Measurements from ENCODE around the gene ATP8A2. TPM values are rescaled to one million over a fixed set of nuclear protein-coding genes. Genes with fewer than 3 reads are reported as not detected.

Gene ATP8A2
- total and polyA plus RNA-seq, 12 donors: under 0.01 to 0.18 (median 0.10) TPM; not detected in 3

DNA sequence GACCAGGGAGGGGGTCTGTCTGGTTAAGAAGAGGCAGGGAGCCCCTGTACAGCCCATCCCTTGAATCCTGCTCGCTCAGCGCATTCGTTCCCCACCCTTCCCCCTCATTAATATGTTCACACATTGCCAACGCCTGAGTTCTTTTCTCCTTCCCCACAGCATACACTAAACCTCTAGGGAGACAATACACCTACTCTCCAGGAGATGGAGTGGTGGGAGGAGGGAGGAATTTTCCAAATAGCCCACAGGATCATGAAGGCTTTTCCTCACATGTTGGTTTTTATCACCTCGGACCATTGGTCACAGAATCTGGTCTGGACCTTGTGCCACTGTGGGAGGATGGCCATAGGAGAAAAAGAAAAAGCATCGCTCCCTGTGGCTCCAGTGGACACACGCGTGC is 385.1 kb downstream of the ATP8A2 start:
- DNase-seq: no peak
- WGBS, 2 donors: 86 to 87% methylated on average over 8 of the region's 8 CpGs
- TF ChIP-seq, protein P1, sequence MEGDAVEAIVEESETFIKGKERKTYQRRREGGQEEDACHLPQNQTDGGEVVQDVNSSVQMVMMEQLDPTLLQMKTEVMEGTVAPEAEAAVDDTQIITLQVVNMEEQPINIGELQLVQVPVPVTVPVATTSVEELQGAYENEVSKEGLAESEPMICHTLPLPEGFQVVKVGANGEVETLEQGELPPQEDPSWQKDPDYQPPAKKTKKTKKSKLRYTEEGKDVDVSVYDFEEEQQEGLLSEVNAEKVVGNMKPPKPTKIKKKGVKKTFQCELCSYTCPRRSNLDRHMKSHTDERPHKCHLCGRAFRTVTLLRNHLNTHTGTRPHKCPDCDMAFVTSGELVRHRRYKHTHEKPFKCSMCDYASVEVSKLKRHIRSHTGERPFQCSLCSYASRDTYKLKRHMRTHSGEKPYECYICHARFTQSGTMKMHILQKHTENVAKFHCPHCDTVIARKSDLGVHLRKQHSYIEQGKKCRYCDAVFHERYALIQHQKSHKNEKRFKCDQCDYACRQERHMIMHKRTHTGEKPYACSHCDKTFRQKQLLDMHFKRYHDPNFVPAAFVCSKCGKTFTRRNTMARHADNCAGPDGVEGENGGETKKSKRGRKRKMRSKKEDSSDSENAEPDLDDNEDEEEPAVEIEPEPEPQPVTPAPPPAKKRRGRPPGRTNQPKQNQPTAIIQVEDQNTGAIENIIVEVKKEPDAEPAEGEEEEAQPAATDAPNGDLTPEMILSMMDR (IDR thresholded peaks at IDR 0.05): no peak
- intact Hi-C loops (cut with DNase I): no loop called here
- no peaks in the 10 kb centered on the region for H3K36me3 ChIP-seq
- H3K4me1 ChIP-seq: peaks cover 0 to 19% (median 11%) of the 10 kb centered on the region in 9 donors
- H3K27me3 ChIP-seq: peaks cover 0 to 12% (median 3%) of the 10 kb centered on the region in 7 donors
- no peak overlapping the region for H3K27ac ChIP-seq
- no peak overlapping the region for H3K4me3 ChIP-seq
- H3K9me3 ChIP-seq: no peaks in the 10 kb centered on the region
- ATAC-seq: no peak

- Histone ChIP-seq H3K36me3 (no peaks in the 10 kb centered on the region), H3K4me3 (no peak overlapping the region), H3K27ac (no peak overlapping the region), H3K4me1 (no peaks in the 10 kb centered on the region), H3K9me3 (no peaks in the 10 kb centered on the region), H3K27me3 (peaks cover 0 to 12% (median 3%) of the 10 kb centered on the region in 7 donors)
- TF ChIP-seq, protein P1 (IDR thresholded peaks at IDR 0.05): no peak
- no peak for ATAC-seq
- intact Hi-C loops (cut with DNase I): no loop called here
- no peak for DNase-seq
- WGBS, 2 donors: 74 to 80% methylated on average over 3 of the region's 3 CpGs
These were observed 389.3 kb downstream of the ATP8A2 start for GRCh38 chr13:25761041-25761440.

DNA sequence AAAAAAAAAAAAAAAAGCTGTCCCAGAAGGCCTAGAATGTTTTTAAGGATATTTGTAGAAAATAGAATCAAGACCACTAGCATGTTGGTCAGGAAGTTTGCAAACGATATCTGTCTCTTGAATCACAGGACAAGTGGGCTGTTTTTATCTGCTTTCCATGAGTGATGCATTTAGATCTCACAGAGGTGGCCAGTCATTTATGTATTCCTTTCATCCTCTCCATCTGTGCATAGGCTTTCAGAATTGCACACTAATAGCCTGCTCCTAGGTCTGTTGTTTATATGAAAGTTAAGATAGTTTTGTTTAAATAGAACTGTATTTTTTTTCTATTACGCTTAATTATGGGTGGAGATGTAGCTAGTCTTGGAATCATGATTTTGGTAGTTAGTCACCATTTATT is 390.5 kb downstream of the ATP8A2 start:
- Histone ChIP-seq H3K27ac (no peak overlapping the region), H3K27me3 (peaks cover 0 to 12% (median 0%) of the 10 kb centered on the region in 7 donors), H3K36me3 (no peaks in the 10 kb centered on the region), H3K4me3 (no peak overlapping the region), H3K4me1 (no peaks in the 10 kb centered on the region), H3K9me3 (no peaks in the 10 kb centered on the region)
- TF ChIP-seq, protein P1 (IDR thresholded peaks at IDR 0.05): no peak
- WGBS, 2 donors: 62 to 67% methylated on average over 2 of the region's 2 CpGs
- intact Hi-C loops (cut with DNase I): no loop called here
- ATAC-seq (no peak), DNase-seq (no peak)

DNA sequence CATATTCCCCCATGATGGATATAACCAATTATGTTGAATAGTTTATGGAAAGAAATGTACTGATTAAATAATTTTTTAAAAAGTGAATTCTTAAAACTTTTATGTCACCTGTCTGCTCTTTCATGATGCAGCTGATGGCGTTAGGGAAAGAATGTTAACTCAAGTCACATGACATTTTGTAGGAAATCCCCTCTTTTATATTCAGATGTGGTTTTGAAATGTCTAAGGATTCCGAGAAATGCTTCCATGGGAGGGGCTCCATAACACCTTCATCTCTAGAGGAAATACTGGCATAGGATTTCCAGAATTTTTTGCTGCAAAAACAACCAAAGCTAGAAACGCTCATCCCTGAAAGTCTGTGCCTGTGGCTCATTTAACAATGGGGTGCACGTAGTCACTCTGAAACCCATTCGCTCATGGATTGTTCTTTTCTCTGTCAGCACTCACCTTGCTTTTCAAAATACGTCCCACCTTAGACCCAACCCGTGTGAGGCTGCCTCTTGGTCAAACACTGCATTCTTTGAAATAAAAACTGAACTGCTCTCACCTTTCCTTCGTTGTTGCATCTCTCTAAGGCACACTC is 391.1 kb downstream of the ATP8A2 start:
- Histone ChIP-seq H3K27me3 (peaks cover 0 to 12% (median 0%) of the 10 kb centered on the region in 7 donors), H3K4me3 (no peak overlapping the region), H3K27ac (no peak overlapping the region), H3K4me1 (no peaks in the 10 kb centered on the region), H3K36me3 (no peaks in the 10 kb centered on the region), H3K9me3 (no peaks in the 10 kb centered on the region)
- no peak for DNase-seq
- TF ChIP-seq, protein P1 (IDR thresholded peaks at IDR 0.05): no peak
- 65 to 68% methylated on average over 8 of the region's 8 CpGs for WGBS, 2 donors
- ATAC-seq: no peak
- intact Hi-C loops (cut with DNase I): no loop called here
